Natural killer cell (primary cell): Measurements from ENCODE around the gene DAPK2. TPM values are rescaled to one million over a fixed set of nuclear protein-coding genes. Genes with fewer than 3 reads are reported as not detected.

Experiments
- ATAC-seq, 3 donors: fragments of 150-1000 bp in 2 of 3; fragments of 200-7000 bp in 1 of 3; cut with Tn5 transposase; 1 replicate in 1 of 3; 2 replicates in 2 of 3; pipeline ENCODE4 v1.10.0; 2021; ENCODE audit warnings: mild to moderate bottlenecking in 2 of 3, moderate library complexity in 2 of 3
- DNase-seq, 2 donors: peaks; one replicate each; pipeline versions ENCODE4 v3.0.0 to v3.0.0-alpha.2; 2013 to 2021; ENCODE audit warnings: mixed read lengths in 1 of 2
- H3K27ac ChIP-seq: one replicate; pipeline ENCODE4 v1.5.1; 2013; ENCODE audit warnings: mild to moderate bottlenecking, low read length
- H3K27me3 ChIP-seq: one replicate; pipeline ENCODE4 v1.6.1; 2013; ENCODE audit warnings: low read length; ENCODE audit not compliant: control insufficient read depth, insufficient read depth
- H3K36me3 ChIP-seq: one replicate; pipeline ENCODE4 v1.6.1; 2013; ENCODE audit warnings: low read length; ENCODE audit not compliant: control insufficient read depth, insufficient read depth
- H3K4me1 ChIP-seq: one replicate; pipeline ENCODE4 v1.6.1; 2013; ENCODE audit warnings: low read length; ENCODE audit not compliant: control insufficient read depth, insufficient read depth
- H3K4me3 ChIP-seq: one replicate; pipeline ENCODE4 v1.5.1; 2013; ENCODE audit warnings: low read length
- H3K9me3 ChIP-seq: one replicate; pipeline ENCODE4 v1.6.1; 2013; ENCODE audit warnings: low read length; ENCODE audit not compliant: control insufficient read depth, insufficient read depth
- H3K27ac Mint-ChIP-seq, 2 donors: one replicate each; pipeline ENCODE4 v1.8.0; 2022; ENCODE audit warnings: mild to moderate bottlenecking in 2 of 2, mixed read lengths in 2 of 2, moderate library complexity in 1 of 2
- H3K27me3 Mint-ChIP-seq, 2 donors: one replicate each; pipeline ENCODE4 v1.8.0; 2022; ENCODE audit warnings: low read depth in 2 of 2, mixed read lengths in 2 of 2
- H3K36me3 Mint-ChIP-seq: one replicate; pipeline ENCODE4 v1.8.0; 2022; ENCODE audit warnings: mixed read lengths
- H3K4me1 Mint-ChIP-seq, 2 donors: one replicate each; pipeline ENCODE4 v1.8.0; 2022; ENCODE audit warnings: mixed read lengths in 2 of 2
- H3K4me3 Mint-ChIP-seq: one replicate; pipeline ENCODE4 v1.8.0; 2022; ENCODE audit warnings: mild to moderate bottlenecking, moderate library complexity, mixed read lengths
- H3K9me3 Mint-ChIP-seq, 2 donors: one replicate each; pipeline ENCODE4 v1.8.0; 2022; ENCODE audit warnings: mixed read lengths in 2 of 2
- CTCF ChIP-seq: fragments of 200-600 bp; IDR thresholded peaks from one replicate; pipeline ENCODE4 v1.8.0; 2022; ENCODE audit warnings: antibody characterized with exemption
- WGBS: methylation state at CpG from one replicate; pipeline ENCODE4 v1.1.7; 2013; ENCODE audit warnings: missing lambda C conversion rate; ENCODE audit not compliant: insufficient coverage; 5-methylcytosine and 5-hydroxymethylcytosine counted together
- intact Hi-C: fragments of 100-400 bp; cut with micrococcal nuclease; formaldehyde crosslinking; loops from one replicate; pipeline ENCODE4 v1.14.2; 2022
- total RNA-seq, 4 donors: library from RNA; stranded (reverse); fragments of 120-200 nt in 1 of 4; gene quantifications; one replicate each; pipeline versions ENCODE4 v1.2.3 to v1.2.4, GENCODE V29; 2013 to 2022

DAPK2 gene
- total RNA-seq, 3 donors from 2014 or later (not counting 1 experiment from before 2014, with no cell fraction given): 3.7 to 25.3 (median 6.0) TPM

GRCh38 chr15:64029110-64029509, 17.2 kb downstream of the DAPK2 start:
- Histone ChIP-seq H3K4me1 (peaks cover 19% of the 10 kb centered on the region), H3K9me3 (no peaks in the 10 kb centered on the region), H3K36me3 (no peaks in the 10 kb centered on the region), H3K27ac (no peak overlapping the region), H3K4me3 (no peak overlapping the region), H3K27me3 (no peaks in the 10 kb centered on the region)
- TF ChIP-seq CTCF: no peak
- H3K4me3 Mint-ChIP-seq: no peak overlapping the region
- no peak for ATAC-seq
- intact Hi-C loops: no loop called here
- peaks cover 19 to 22% of the 10 kb centered on the region in 2 donors for H3K4me1 Mint-ChIP-seq
- no peaks in the 10 kb centered on the region for H3K27me3 Mint-ChIP-seq
- no peaks in the 10 kb centered on the region for H3K9me3 Mint-ChIP-seq
- DNase-seq: no peak
- no peaks in the 10 kb centered on the region for H3K36me3 Mint-ChIP-seq
- WGBS: 69% methylated on average over 8 of the region's 8 CpGs
- peak overlapping the region in 1 of 2 donors; percentile 61 for H3K27ac Mint-ChIP-seq

GRCh38 chr15:64026591-64026990, 19.7 kb downstream of the DAPK2 start:
- no peak for TF ChIP-seq CTCF
- peaks cover 12% of the 10 kb centered on the region for H3K4me1 ChIP-seq
- ATAC-seq (no peak), DNase-seq (no peak)
- no peaks in the 10 kb centered on the region for H3K9me3 Mint-ChIP-seq
- no peaks in the 10 kb centered on the region for H3K27me3 ChIP-seq
- intact Hi-C loops: no loop called here
- no peak overlapping the region for H3K27ac Mint-ChIP-seq
- H3K4me3 ChIP-seq: no peak overlapping the region
- H3K9me3 ChIP-seq: no peaks in the 10 kb centered on the region
- H3K36me3 ChIP-seq: no peaks in the 10 kb centered on the region
- 88% methylated on average over 4 of the region's 4 CpGs for WGBS
- peaks cover 12 to 14% of the 10 kb centered on the region in 2 donors for H3K4me1 Mint-ChIP-seq
- no peaks in the 10 kb centered on the region for H3K27me3 Mint-ChIP-seq
- H3K27ac ChIP-seq: no peak overlapping the region
- no peak overlapping the region for H3K4me3 Mint-ChIP-seq
- H3K36me3 Mint-ChIP-seq: no peaks in the 10 kb centered on the region

GRCh38 chr15:64024172-64025050, 21.9 kb downstream of the DAPK2 start:
- Mint-ChIP-seq H3K4me1 (peaks cover 8 to 13% of the 10 kb centered on the region in 2 donors), H3K27me3 (no peaks in the 10 kb centered on the region), H3K4me3 (no peak overlapping the region), H3K36me3 (no peaks in the 10 kb centered on the region), H3K9me3 (no peaks in the 10 kb centered on the region), H3K27ac (no peak overlapping the region)
- H3K4me3 ChIP-seq: no peak overlapping the region
- no peak for TF ChIP-seq CTCF
- ATAC-seq: peak; percentile 44 to 70 (median 44)
- H3K36me3 ChIP-seq: no peaks in the 10 kb centered on the region
- WGBS: 88% methylated on average over 5 of the region's 5 CpGs
- no peaks in the 10 kb centered on the region for H3K27me3 ChIP-seq
- no peak overlapping the region for H3K27ac ChIP-seq
- intact Hi-C loops: no loop called here
- H3K9me3 ChIP-seq: no peaks in the 10 kb centered on the region
- H3K4me1 ChIP-seq: peaks cover 3% of the 10 kb centered on the region
- no peak for DNase-seq
